ENCODE data around the gene GTF3A. TPM values are rescaled to one million over a fixed set of nuclear protein-coding genes. Genes with fewer than 3 reads are reported as not detected.
A peak's percentile ranks its signal among the peaks of the same experiment; 100 is the strongest.

The GTF3A gene
- total RNA-seq, 1 donor from 2014 or later, result 113 TPM

DNA sequence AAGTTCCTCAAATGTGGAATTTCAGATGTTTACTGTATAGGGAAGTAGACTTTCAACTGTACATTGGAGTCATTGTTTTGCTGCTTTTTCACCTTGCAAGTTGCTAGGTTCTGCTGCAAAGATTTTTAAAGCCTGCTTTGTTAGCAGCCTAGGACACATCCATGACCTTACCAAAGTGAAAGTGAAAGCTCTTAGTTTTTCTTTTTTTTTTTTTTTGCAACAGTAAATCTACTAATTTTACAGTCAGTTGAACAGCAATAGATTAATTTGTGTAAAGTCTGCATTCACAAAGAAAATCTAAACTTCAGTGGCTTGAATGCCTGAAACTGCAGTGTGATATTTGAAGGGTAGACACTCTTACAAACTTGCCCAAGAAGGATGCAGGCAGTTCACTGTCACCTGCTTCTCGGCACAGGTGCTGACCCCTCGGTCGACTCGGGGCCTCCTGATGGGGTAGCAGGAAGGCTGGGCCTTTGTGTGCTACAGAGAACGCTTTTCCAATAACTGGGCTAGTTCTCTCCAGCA, 31.0 kb downstream of the GTF3A start:
- Mint-ChIP-seq H3K4me1 (peaks cover 56% of the 10 kb centered on the region), H3K9me3 (no peaks in the 10 kb centered on the region), H3K4me3 (peak overlapping the region; percentile 70), H3K36me3 (ENCODE audit: low read depth) (no peaks in the 10 kb centered on the region), H3K27ac (ENCODE audit: unreplicated experiment) (peak overlapping the region; percentile 59), H3K27me3 (ENCODE audit: low read depth) (no peaks in the 10 kb centered on the region)
- DNase-seq (ENCODE audit: low read depth, low spot score), result no peak
- TF ChIP-seq, protein P1, sequence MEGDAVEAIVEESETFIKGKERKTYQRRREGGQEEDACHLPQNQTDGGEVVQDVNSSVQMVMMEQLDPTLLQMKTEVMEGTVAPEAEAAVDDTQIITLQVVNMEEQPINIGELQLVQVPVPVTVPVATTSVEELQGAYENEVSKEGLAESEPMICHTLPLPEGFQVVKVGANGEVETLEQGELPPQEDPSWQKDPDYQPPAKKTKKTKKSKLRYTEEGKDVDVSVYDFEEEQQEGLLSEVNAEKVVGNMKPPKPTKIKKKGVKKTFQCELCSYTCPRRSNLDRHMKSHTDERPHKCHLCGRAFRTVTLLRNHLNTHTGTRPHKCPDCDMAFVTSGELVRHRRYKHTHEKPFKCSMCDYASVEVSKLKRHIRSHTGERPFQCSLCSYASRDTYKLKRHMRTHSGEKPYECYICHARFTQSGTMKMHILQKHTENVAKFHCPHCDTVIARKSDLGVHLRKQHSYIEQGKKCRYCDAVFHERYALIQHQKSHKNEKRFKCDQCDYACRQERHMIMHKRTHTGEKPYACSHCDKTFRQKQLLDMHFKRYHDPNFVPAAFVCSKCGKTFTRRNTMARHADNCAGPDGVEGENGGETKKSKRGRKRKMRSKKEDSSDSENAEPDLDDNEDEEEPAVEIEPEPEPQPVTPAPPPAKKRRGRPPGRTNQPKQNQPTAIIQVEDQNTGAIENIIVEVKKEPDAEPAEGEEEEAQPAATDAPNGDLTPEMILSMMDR (conservative IDR thresholded peaks at IDR 0.05), result no peak

DNA sequence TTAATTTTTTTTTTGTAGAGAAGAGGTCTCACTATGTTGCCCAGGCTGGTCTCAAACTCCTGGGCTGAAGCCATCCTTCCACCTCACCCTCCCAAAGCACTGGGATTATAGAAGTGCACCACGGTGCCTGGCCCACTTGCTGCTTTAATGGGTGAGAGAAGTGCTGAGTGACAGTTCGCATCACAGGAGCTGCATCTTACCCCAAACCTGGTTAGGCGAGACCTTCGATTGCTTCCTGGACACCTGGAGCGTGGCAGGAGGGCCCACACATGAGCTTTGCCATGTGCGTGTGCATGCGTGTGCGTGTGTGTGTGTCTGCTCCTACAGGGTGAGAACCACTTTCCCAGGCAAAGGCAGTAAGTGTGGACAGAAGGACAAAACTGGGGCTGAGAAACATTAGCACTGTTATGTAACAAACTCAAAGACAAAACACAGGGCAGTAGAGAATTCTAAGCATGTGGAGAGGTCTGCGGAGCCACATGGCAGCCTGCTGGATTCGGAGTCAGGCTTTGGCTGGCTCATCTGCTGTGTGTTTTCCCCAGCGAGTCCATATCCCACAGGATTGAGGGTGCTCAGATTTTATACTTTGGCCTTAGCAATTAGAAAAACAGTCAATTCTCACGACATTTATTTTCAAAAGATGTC, 37.6 kb downstream of the GTF3A start:
- TF ChIP-seq, protein P1 (conservative IDR thresholded peaks at IDR 0.05), result no peak
- no peak overlapping the region for H3K4me3 Mint-ChIP-seq
- peaks cover 31% of the 10 kb centered on the region for H3K4me1 Mint-ChIP-seq
- no peaks in the 10 kb centered on the region for H3K9me3 Mint-ChIP-seq
- DNase-seq (ENCODE audit: low read depth, low spot score), result no peak
- no peak overlapping the region for H3K27ac Mint-ChIP-seq (ENCODE audit: unreplicated experiment)
- H3K27me3 Mint-ChIP-seq (ENCODE audit: low read depth), result no peaks in the 10 kb centered on the region
- H3K36me3 Mint-ChIP-seq (ENCODE audit: low read depth), result no peaks in the 10 kb centered on the region

DNA sequence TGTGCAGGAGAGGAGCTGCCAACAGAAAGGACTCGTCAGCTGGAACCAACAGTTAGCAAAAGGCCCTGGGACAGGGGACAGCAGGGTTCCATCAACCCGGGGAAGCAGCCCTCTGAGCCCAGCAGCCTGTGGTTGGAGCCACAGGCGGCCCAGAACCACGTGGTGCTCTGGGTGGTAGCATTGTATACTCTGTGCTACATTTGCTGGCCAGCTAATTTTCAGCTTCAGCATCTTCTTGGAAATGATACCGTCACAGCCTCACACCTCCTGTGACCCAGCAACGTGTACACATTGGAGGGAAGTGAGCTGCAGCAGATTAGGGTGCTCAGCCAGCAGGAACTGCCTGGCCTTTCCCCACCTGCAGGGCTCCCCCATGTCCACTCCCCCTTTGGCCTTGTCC, 39.1 kb downstream of the GTF3A start:
- Mint-ChIP-seq H3K27me3 (ENCODE audit: low read depth) (no peaks in the 10 kb centered on the region), H3K9me3 (no peaks in the 10 kb centered on the region), H3K4me1 (peaks cover 19% of the 10 kb centered on the region), H3K4me3 (no peak overlapping the region), H3K36me3 (ENCODE audit: low read depth) (peaks cover under 1% of the 10 kb centered on the region), H3K27ac (ENCODE audit: unreplicated experiment) (no peak overlapping the region)
- TF ChIP-seq, protein P1 (conservative IDR thresholded peaks at IDR 0.05), result no peak
- no peak for DNase-seq (ENCODE audit: low read depth, low spot score)

DNA sequence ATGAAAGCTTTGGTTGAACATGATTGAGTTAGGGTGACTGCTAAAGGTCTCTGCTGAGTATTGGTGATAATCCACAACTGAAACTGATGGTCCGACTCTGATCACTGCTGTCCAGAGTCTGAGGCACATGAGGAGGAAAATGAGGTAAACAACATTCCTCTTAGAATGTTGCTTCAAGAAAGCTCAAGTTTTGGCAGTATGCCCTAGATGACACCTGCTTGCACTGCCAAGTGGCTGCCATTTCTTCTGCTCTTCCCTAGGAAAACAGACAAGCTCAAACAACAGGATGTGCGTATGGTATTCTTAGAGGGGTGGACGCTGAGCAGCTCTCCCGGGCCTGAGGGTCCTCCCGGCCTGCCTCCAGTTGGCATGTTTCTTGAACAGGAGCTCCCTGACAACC, 41.2 kb downstream of the GTF3A start:
- no peak for DNase-seq (ENCODE audit: low read depth, low spot score)
- Mint-ChIP-seq H3K9me3 (no peaks in the 10 kb centered on the region), H3K4me1 (peaks cover 14% of the 10 kb centered on the region), H3K36me3 (ENCODE audit: low read depth) (peaks cover 3% of the 10 kb centered on the region), H3K27ac (ENCODE audit: unreplicated experiment) (no peak overlapping the region), H3K27me3 (ENCODE audit: low read depth) (no peaks in the 10 kb centered on the region), H3K4me3 (no peak overlapping the region)
- TF ChIP-seq, protein P1 (conservative IDR thresholded peaks at IDR 0.05), result no peak

DNA sequence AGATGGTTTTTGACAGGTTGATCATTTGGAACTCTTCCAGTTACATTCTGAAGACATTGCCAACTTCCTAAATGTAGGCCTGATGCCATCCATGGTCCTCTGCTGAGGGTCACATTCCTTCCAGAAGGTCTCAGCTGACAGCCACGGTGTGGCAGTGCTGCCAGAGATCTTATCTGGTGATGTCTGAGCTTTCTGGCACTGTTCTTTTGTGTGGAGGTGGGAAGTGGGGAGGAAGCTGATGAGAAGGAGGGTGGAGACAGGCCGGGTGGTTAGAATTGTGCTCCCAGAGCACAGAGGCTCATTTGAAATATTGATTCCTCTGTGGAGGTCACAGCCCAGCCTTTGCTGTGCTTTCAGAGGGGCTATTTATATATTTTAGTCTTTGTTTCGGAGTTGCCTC, 42.1 kb downstream of the GTF3A start:
- Mint-ChIP-seq H3K27me3 (ENCODE audit: low read depth) (no peaks in the 10 kb centered on the region), H3K27ac (ENCODE audit: unreplicated experiment) (peak overlapping the region; percentile 94), H3K9me3 (no peaks in the 10 kb centered on the region), H3K4me1 (peaks cover 14% of the 10 kb centered on the region), H3K4me3 (no peak overlapping the region), H3K36me3 (ENCODE audit: low read depth) (peaks cover 3% of the 10 kb centered on the region)
- TF ChIP-seq, protein P1 (conservative IDR thresholded peaks at IDR 0.05), result no peak
- no peak for DNase-seq (ENCODE audit: low read depth, low spot score)

Measured in neural crest cell (in vitro differentiated cells).